Skeletal muscle cell (primary cell): ENCODE results near the gene CTSD.

Experiments
- DNase-seq: peaks from one replicate; pipeline ENCODE4 v3.0.0-alpha.2; 2010; ENCODE audit warnings: low read depth
- H3K4me3 ChIP-seq: 2 replicates; pipeline ENCODE4 v1.5.1; 2011; ENCODE audit warnings: low read depth, mild to moderate bottlenecking, control low read depth, low read length, moderate library complexity

Gene CTSD

GRCh38 chr11:1735271-1735670 lies 28.5 kb downstream of the CTSD start:
- no peak overlapping the region for H3K4me3 ChIP-seq
- DNase-seq = no peak

- DNase-seq = no peak
- H3K4me3 ChIP-seq = no peak overlapping the region
These were observed 29.1 kb downstream of the CTSD start for GRCh38 chr11:1734641-1735081.

GRCh38 chr11:1733716-1734640 lies 29.7 kb downstream of the CTSD start:
- no peak for DNase-seq

GRCh38 chr11:1733009-1733715 lies 30.6 kb downstream of the CTSD start:
- no peak overlapping the region for H3K4me3 ChIP-seq
- DNase-seq = no peak

More at GRCh38 chr11:1733716-1734640, 29.7 kb downstream of the CTSD start:
- H3K4me3 ChIP-seq = no peak overlapping the region

- no peak overlapping the region for H3K4me3 ChIP-seq
- DNase-seq = no peak
These were observed 31.2 kb downstream of the CTSD start for GRCh38 chr11:1732418-1733008.

GRCh38 chr11:1731451-1732059 lies 32.2 kb downstream of the CTSD start:
- no peak for DNase-seq
- no peak overlapping the region for H3K4me3 ChIP-seq

- no peak for DNase-seq
- H3K4me3 ChIP-seq = no peak overlapping the region
These were observed 33.6 kb downstream of the CTSD start for GRCh38 chr11:1730059-1730629.

GRCh38 chr11:1729692-1730011 lies 34.1 kb downstream of the CTSD start:
- H3K4me3 ChIP-seq = no peak overlapping the region
- DNase-seq = no peak

- no peak overlapping the region for H3K4me3 ChIP-seq
- no peak for DNase-seq
These were observed 34.6 kb downstream of the CTSD start for GRCh38 chr11:1728931-1729691.

- H3K4me3 ChIP-seq = no peak overlapping the region
- no peak for DNase-seq
These were observed 35.4 kb downstream of the CTSD start for GRCh38 chr11:1728301-1728700.

- H3K4me3 ChIP-seq = no peak overlapping the region
- no peak for DNase-seq
These were observed 35.9 kb downstream of the CTSD start for GRCh38 chr11:1727861-1728260.

- DNase-seq = no peak
- no peak overlapping the region for H3K4me3 ChIP-seq
These were observed 36.5 kb downstream of the CTSD start for GRCh38 chr11:1727096-1727690.

GRCh38 chr11:1719781-1720180 lies 43.9 kb downstream of the CTSD start:
- H3K4me3 ChIP-seq = no peak overlapping the region
- no peak for DNase-seq

GRCh38 chr11:1718326-1718725 lies 45.4 kb downstream of the CTSD start:
- H3K4me3 ChIP-seq = no peak overlapping the region
- DNase-seq = no peak

- no peak overlapping the region for H3K4me3 ChIP-seq
- no peak for DNase-seq
These were observed 46.0 kb downstream of the CTSD start for GRCh38 chr11:1717745-1718144.

- no peak overlapping the region for H3K4me3 ChIP-seq
- DNase-seq = no peak
These were observed 48.5 kb downstream of the CTSD start for GRCh38 chr11:1714908-1715885.

GRCh38 chr11:1708716-1709115 lies 55.0 kb downstream of the CTSD start:
- H3K4me3 ChIP-seq = no peak overlapping the region
- DNase-seq = no peak

- DNase-seq = peak; percentile 15
- H3K4me3 ChIP-seq = no peak overlapping the region
These were observed 56.0 kb downstream of the CTSD start for GRCh38 chr11:1707751-1708150.
